ENCODE data around the gene EEFSEC.

DNA sequence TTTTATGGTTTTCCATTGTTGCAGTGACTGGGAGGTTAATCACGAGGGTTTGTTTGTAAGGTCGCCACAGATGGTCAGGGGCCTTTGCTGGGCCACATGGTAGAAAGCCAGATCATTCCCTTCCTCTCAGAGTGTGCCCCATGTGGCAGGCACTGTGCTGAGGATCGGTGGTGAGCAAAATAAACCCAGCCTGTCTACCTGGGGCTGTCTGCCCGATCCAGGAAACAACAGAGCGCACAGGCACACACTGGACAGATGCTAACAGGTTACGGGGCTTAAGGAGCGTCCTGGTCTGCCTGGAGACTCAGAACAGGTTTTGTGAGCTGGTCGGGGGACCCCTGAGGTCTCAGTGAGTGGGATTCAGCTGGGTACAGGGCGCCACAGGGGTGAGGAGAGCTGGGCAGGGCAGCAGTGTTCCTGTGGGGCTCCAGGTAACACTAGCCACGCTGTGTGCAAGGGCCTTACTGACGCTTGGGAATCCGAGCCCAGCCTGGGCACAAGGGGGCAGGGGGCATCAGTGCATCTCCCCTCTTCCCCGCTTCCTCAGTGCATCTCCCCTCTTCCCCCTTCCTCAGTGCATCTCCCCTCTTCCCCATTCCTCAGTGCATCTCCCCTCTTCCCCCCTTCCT is 177.0 kb downstream of the EEFSEC start:
- TF ChIP-seq ZNF331 (CRISPR knock-in tag; IDR thresholded peaks at IDR 0.05; ENCODE audit: low read depth) (no peak), EZH2 (IDR thresholded peaks at IDR 0.05; ENCODE audit: low read depth, unreplicated experiment) (no peak), CTCF (conservative IDR thresholded peaks at IDR 0.05; ENCODE audit: low read depth in 2 of 2) (no peak), POLR2AphosphoS5 (IDR thresholded peaks at IDR 0.05; ENCODE audit: low read depth) (no peak), NANOG (IDR thresholded peaks at IDR 0.05; ENCODE audit: borderline replicate concordance) (no peak), CREB1 (CRISPR knock-in tag; IDR thresholded peaks at IDR 0.05; ENCODE audit: low read depth) (no peak), EZH2phosphoT487 (IDR thresholded peaks at IDR 0.05; ENCODE audit: unreplicated experiment) (no peak)
- TF ChIP-seq, protein P1, sequence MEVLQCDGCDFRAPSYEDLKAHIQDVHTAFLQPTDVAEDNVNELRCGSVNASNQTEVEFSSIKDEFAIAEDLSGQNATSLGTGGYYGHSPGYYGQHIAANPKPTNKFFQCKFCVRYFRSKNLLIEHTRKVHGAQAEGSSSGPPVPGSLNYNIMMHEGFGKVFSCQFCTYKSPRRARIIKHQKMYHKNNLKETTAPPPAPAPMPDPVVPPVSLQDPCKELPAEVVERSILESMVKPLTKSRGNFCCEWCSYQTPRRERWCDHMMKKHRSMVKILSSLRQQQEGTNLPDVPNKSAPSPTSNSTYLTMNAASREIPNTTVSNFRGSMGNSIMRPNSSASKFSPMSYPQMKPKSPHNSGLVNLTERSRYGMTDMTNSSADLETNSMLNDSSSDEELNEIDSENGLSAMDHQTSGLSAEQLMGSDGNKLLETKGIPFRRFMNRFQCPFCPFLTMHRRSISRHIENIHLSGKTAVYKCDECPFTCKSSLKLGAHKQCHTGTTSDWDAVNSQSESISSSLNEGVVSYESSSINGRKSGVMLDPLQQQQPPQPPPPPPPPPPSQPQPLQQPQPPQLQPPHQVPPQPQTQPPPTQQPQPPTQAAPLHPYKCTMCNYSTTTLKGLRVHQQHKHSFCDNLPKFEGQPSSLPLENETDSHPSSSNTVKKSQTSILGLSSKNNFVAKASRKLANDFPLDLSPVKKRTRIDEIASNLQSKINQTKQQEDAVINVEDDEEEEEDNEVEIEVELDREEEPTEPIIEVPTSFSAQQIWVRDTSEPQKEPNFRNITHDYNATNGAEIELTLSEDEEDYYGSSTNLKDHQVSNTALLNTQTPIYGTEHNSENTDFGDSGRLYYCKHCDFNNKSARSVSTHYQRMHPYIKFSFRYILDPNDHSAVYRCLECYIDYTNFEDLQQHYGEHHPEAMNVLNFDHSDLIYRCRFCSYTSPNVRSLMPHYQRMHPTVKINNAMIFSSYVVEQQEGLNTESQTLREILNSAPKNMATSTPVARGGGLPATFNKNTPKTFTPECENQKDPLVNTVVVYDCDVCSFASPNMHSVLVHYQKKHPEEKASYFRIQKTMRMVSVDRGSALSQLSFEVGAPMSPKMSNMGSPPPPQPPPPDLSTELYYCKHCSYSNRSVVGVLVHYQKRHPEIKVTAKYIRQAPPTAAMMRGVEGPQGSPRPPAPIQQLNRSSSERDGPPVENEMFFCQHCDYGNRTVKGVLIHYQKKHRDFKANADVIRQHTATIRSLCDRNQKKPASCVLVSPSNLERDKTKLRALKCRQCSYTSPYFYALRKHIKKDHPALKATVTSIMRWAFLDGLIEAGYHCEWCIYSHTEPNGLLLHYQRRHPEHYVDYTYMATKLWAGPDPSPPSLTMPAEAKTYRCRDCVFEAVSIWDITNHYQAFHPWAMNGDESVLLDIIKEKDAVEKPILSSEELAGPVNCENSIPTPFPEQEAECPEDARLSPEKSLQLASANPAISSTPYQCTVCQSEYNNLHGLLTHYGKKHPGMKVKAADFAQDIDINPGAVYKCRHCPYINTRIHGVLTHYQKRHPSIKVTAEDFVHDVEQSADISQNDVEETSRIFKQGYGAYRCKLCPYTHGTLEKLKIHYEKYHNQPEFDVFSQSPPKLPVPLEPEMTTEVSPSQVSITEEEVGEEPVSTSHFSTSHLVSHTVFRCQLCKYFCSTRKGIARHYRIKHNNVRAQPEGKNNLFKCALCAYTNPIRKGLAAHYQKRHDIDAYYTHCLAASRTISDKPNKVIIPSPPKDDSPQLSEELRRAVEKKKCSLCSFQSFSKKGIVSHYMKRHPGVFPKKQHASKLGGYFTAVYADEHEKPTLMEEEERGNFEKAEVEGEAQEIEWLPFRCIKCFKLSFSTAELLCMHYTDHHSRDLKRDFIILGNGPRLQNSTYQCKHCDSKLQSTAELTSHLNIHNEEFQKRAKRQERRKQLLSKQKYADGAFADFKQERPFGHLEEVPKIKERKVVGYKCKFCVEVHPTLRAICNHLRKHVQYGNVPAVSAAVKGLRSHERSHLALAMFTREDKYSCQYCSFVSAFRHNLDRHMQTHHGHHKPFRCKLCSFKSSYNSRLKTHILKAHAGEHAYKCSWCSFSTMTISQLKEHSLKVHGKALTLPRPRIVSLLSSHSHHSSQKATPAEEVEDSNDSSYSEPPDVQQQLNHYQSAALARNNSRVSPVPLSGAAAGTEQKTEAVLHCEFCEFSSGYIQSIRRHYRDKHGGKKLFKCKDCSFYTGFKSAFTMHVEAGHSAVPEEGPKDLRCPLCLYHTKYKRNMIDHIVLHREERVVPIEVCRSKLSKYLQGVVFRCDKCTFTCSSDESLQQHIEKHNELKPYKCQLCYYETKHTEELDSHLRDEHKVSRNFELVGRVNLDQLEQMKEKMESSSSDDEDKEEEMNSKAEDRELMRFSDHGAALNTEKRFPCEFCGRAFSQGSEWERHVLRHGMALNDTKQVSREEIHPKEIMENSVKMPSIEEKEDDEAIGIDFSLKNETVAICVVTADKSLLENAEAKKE (CRISPR knock-in tag; IDR thresholded peaks at IDR 0.05) = no peak
